ENCODE measurements around the gene VSTM5. TPM values are rescaled to one million over a fixed set of nuclear protein-coding genes. Genes with fewer than 3 reads are reported as not detected.

VSTM5 gene
- total RNA-seq, 2 experiments from 2014 or later, result not detected

DNA sequence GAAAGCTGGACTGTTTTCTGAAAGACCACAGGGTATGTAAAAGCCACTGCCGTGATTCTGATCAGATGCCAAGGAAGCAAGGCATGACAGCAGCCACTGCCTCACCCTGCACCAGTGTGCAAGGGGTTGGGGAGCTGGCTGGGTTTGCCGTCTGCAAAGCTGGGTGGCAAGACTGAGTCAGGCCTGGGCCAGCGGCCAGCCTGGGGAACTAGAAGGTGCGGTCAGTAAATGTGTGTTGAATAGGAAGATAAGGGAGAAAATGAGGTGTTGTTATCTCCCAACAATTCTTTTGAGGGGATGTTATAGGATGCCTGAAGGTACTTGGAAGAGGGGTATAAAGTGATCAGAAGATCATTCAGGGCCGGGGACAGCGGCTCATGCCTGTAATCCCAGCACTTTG lies 8.0 kb downstream of the VSTM5 start:
- POLR2A ChIA-PET, result interaction anchor here (0.6 kb wide), 1 partner anchor 539 kb away, joined by 3 read pairs; no protein-coding TSS in a partner anchor
- H3K4me3 ChIP-seq (ENCODE audit: low read depth, low read length, poor library complexity, severe bottlenecking), result no peak overlapping the region
- intact Hi-C loops (cut with micrococcal nuclease; ENCODE audit: unreplicated experiment), result no loop called here
- H3K4me2 ChIP-seq (ENCODE audit: low read length), result no peak overlapping the region
- no peaks in the 10 kb centered on the region for H3K4me1 ChIP-seq (ENCODE audit: insufficient read depth, low read length, poor library complexity, severe bottlenecking)
- H2AFZ ChIP-seq (ENCODE audit: low read length), result no peak overlapping the region
- DNase-seq (ENCODE audit: low spot score), result no peak
- no peaks in the 10 kb centered on the region for H3K79me2 ChIP-seq (ENCODE audit: insufficient read depth, low read depth, low read length)
- no peaks in the 10 kb centered on the region for H4K20me1 ChIP-seq (ENCODE audit: insufficient read depth, low read length)
- no peaks in the 10 kb centered on the region for H3K9me2 ChIP-seq (ENCODE audit: insufficient read depth, low read length)
- BruUV-seq (replicated peaks), result no TSS peak
- no peak overlapping the region for H3K27ac ChIP-seq (ENCODE audit: low read depth, low read length, poor library complexity, severe bottlenecking)
- H3K36me3 ChIP-seq (ENCODE audit: insufficient read depth, low read length), result no peaks in the 10 kb centered on the region
- no peaks in the 10 kb centered on the region for H3K9me3 ChIP-seq (ENCODE audit: low read length)
- TF ChIP-seq CTCF (conservative IDR thresholded peaks at IDR 0.05; ENCODE audit: low read length) (no peak), EZH2phosphoT487 (IDR thresholded peaks at IDR 0.05; ENCODE audit: borderline replicate concordance, low read depth, low read length) (no peak)
- CTCF ChIA-PET (ENCODE audit: unreplicated experiment), result no interaction called here

DNA sequence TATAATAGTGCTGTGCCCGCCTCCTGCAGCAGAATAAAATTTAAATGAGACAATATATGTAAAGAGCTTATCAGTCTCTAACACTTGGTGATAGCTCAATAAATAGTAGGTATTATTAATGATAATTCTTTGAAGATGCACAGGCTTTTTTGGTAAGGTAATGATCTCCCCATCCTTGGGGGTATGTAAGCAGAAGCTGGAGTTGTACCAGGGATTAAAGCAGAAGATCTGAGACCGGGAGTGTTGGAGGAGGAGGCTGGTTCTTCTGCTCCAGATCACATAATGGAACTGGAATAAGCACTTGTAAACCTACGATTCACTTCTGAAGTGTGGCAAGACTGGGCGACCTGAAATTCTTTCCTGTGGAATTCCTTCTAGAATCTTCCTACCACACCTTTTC lies 8.4 kb downstream of the VSTM5 start:
- Histone ChIP-seq H3K4me1 (ENCODE audit: insufficient read depth, low read length, poor library complexity, severe bottlenecking) (no peaks in the 10 kb centered on the region), H3K79me2 (ENCODE audit: insufficient read depth, low read depth, low read length) (no peaks in the 10 kb centered on the region), H2AFZ (ENCODE audit: low read length) (no peak overlapping the region), H3K9me3 (ENCODE audit: low read length) (no peaks in the 10 kb centered on the region), H3K4me3 (ENCODE audit: low read depth, low read length, poor library complexity, severe bottlenecking) (no peak overlapping the region), H3K36me3 (ENCODE audit: insufficient read depth, low read length) (no peaks in the 10 kb centered on the region), H3K4me2 (ENCODE audit: low read length) (no peak overlapping the region), H3K27ac (ENCODE audit: low read depth, low read length, poor library complexity, severe bottlenecking) (no peak overlapping the region), H3K9me2 (ENCODE audit: insufficient read depth, low read length) (no peaks in the 10 kb centered on the region), H4K20me1 (ENCODE audit: insufficient read depth, low read length) (no peaks in the 10 kb centered on the region)
- CTCF ChIA-PET (ENCODE audit: unreplicated experiment), result no interaction called here
- intact Hi-C loops (cut with micrococcal nuclease; ENCODE audit: unreplicated experiment), result no loop called here
- POLR2A ChIA-PET, result interaction anchor here (0.6 kb wide), 1 partner anchor 540 kb away, joined by 3 read pairs; no protein-coding TSS in a partner anchor
- no peak for DNase-seq (ENCODE audit: low spot score)
- TF ChIP-seq EZH2phosphoT487 (IDR thresholded peaks at IDR 0.05; ENCODE audit: borderline replicate concordance, low read depth, low read length) (no peak), CTCF (conservative IDR thresholded peaks at IDR 0.05; ENCODE audit: low read length) (no peak)
- BruUV-seq (replicated peaks), result no TSS peak

DNA sequence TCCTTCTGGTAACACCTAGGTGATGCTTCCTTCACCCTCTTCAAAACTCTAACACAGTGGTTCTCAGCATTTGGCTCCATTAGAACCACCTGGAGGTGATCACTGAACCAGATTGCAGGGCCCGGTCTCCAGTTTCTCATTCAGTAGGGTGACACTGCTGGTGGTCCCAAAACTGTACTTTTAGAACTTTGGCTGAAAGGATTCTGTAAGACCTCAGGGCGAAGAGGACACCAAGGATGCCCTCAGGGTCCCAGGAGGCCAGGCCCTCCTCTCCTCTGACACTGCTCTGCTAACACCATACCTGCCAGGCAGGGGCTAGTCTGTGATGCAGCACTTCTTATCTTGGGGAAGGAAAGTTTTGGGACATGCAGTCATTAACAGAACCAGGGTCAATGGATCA lies 9.0 kb downstream of the VSTM5 start:
- Histone ChIP-seq H3K4me3 (ENCODE audit: low read depth, low read length, poor library complexity, severe bottlenecking) (no peak overlapping the region), H3K79me2 (ENCODE audit: insufficient read depth, low read depth, low read length) (no peaks in the 10 kb centered on the region), H3K4me2 (ENCODE audit: low read length) (no peak overlapping the region), H3K9me2 (ENCODE audit: insufficient read depth, low read length) (no peaks in the 10 kb centered on the region), H3K4me1 (ENCODE audit: insufficient read depth, low read length, poor library complexity, severe bottlenecking) (no peaks in the 10 kb centered on the region), H4K20me1 (ENCODE audit: insufficient read depth, low read length) (no peaks in the 10 kb centered on the region), H3K27ac (ENCODE audit: low read depth, low read length, poor library complexity, severe bottlenecking) (no peak overlapping the region), H3K36me3 (ENCODE audit: insufficient read depth, low read length) (no peaks in the 10 kb centered on the region), H3K9me3 (ENCODE audit: low read length) (no peaks in the 10 kb centered on the region), H2AFZ (ENCODE audit: low read length) (no peak overlapping the region)
- CTCF ChIA-PET (ENCODE audit: unreplicated experiment), result no interaction called here
- intact Hi-C loops (cut with micrococcal nuclease; ENCODE audit: unreplicated experiment), result no loop called here
- BruUV-seq (replicated peaks), result no TSS peak
- POLR2A ChIA-PET, result interaction anchor here (0.6 kb wide), 1 partner anchor 537 kb away, joined by 4 read pairs; no protein-coding TSS in a partner anchor
- DNase-seq (ENCODE audit: low spot score), result no peak
- no peak for TF ChIP-seq EZH2phosphoT487 (IDR thresholded peaks at IDR 0.05; ENCODE audit: borderline replicate concordance, low read depth, low read length)
- TF ChIP-seq CTCF (conservative IDR thresholded peaks at IDR 0.05; ENCODE audit: low read length), result no peak
